HG02885 (cell line): ENCODE results near the gene VPS39.

ENCODE experiments used
- ATAC-seq: cut with Tn5 transposase; IDR thresholded peaks from one replicate; pipeline ENCODE4 v1.9.1; 2021; ENCODE audit warnings: mild to moderate bottlenecking; ENCODE audit not compliant: unreplicated experiment, poor library complexity

The VPS39 gene

GRCh38 chr15:42201801-42202200 is 6.3 kb downstream of the VPS39 start:
- no peak for ATAC-seq

GRCh38 chr15:42199126-42199525 is 9.0 kb downstream of the VPS39 start:
- ATAC-seq: no peak

- ATAC-seq: no peak
Observed at GRCh38 chr15:42198516-42198915, 9.6 kb downstream of the VPS39 start.

- ATAC-seq: no peak
Observed at GRCh38 chr15:42194513-42194912, 13.6 kb downstream of the VPS39 start.

- no peak for ATAC-seq
Observed at GRCh38 chr15:42193383-42193782, 14.7 kb downstream of the VPS39 start.

GRCh38 chr15:42191610-42192346 is 16.3 kb downstream of the VPS39 start:
- no peak for ATAC-seq

- ATAC-seq: no peak
Observed at GRCh38 chr15:42190370-42190769, 17.7 kb downstream of the VPS39 start.

- ATAC-seq: no peak
Observed at GRCh38 chr15:42185801-42186200, 22.3 kb downstream of the VPS39 start.

- ATAC-seq: no peak
Observed at GRCh38 chr15:42184736-42185135, 23.4 kb downstream of the VPS39 start.

- no peak for ATAC-seq
Observed at GRCh38 chr15:42184296-42184695, 23.8 kb downstream of the VPS39 start.

- no peak for ATAC-seq
Observed at GRCh38 chr15:42182961-42183360, 25.1 kb downstream of the VPS39 start.

GRCh38 chr15:42182328-42182886 is 25.7 kb downstream of the VPS39 start:
- no peak for ATAC-seq

GRCh38 chr15:42178056-42178455 is 30.0 kb downstream of the VPS39 start:
- ATAC-seq: no peak

GRCh38 chr15:42175671-42176070 is 32.4 kb downstream of the VPS39 start:
- ATAC-seq: no peak

GRCh38 chr15:42172475-42172874 is 35.6 kb downstream of the VPS39 start:
- no peak for ATAC-seq

- no peak for ATAC-seq
Observed at GRCh38 chr15:42171795-42172194, 36.3 kb downstream of the VPS39 start.

- no peak for ATAC-seq
Observed at GRCh38 chr15:42171122-42171521, 37.0 kb downstream of the VPS39 start.

GRCh38 chr15:42166225-42166940 is 41.7 kb downstream of the VPS39 start:
- ATAC-seq: no peak

GRCh38 chr15:42165106-42165505 is 43.0 kb downstream of the VPS39 start:
- no peak for ATAC-seq

GRCh38 chr15:42163947-42164550 is 44.1 kb downstream of the VPS39 start:
- no peak for ATAC-seq

- ATAC-seq: no peak
Observed at GRCh38 chr15:42163291-42163690, 44.8 kb downstream of the VPS39 start.
